PFSK-1 (cell line): ENCODE data around the gene RTCA.

Experiments
- FOXP2 ChIP-seq: optimal IDR thresholded peaks from 2 replicates; pipeline ENCODE3; 2011; ENCODE audit warnings: borderline replicate concordance, control low read depth, inconsistent platforms; ENCODE audit not compliant: insufficient read depth; ENCODE audit errors: extremely low read length, extremely low read depth
- POLR2AphosphoS5 ChIP-seq: IDR thresholded peaks from 2 replicates; pipeline ENCODE4 v1.6.1; 2012; ENCODE audit warnings: low read depth, mild to moderate bottlenecking, control low read depth, low read length, moderate library complexity
- REST ChIP-seq, 2 experiments: IDR thresholded peaks; 2 replicates each; pipeline versions ENCODE4 v1.6.1 to v1.8.0; 2011 to 2012; ENCODE audit warnings: low read depth in 2 of 2, low read length in 2 of 2, control low read depth in 1 of 2, inconsistent platforms in 1 of 2, mild to moderate bottlenecking in 1 of 2, moderate library complexity in 1 of 2; ENCODE audit not compliant: insufficient read depth in 1 of 2
- SIN3A ChIP-seq: IDR thresholded peaks from 2 replicates; pipeline ENCODE4 v1.6.1; 2012; ENCODE audit warnings: mild to moderate bottlenecking, low read length, moderate library complexity, borderline replicate concordance; ENCODE audit not compliant: insufficient read depth
- TAF1 ChIP-seq: IDR thresholded peaks from 2 replicates; pipeline ENCODE4 v1.6.1; 2012; ENCODE audit warnings: low read length, control low read depth, borderline replicate concordance; ENCODE audit not compliant: insufficient read depth

The RTCA gene

GRCh38 chr1:100302739-100303138 lies 36.7 kb downstream of the RTCA start:
- TF ChIP-seq POLR2AphosphoS5 = no peak

- no peak for TF ChIP-seq REST (IDR thresholded peaks at IDR 0.05; ENCODE audit: insufficient read depth in 1 of 2, low read depth in 2 of 2, low read length in 2 of 2)
- TF ChIP-seq TAF1 = no peak
- TF ChIP-seq SIN3A = no peak
- TF ChIP-seq POLR2AphosphoS5 = no peak
- no peak for TF ChIP-seq FOXP2
Observed at GRCh38 chr1:100304227-100304626, 38.2 kb downstream of the RTCA start.

GRCh38 chr1:100304921-100305320 lies 38.9 kb downstream of the RTCA start:
- TF ChIP-seq FOXP2 (no peak), TAF1 (no peak), POLR2AphosphoS5 (no peak), SIN3A (no peak), REST (IDR thresholded peaks at IDR 0.05; ENCODE audit: insufficient read depth in 1 of 2, low read depth in 2 of 2, low read length in 2 of 2) (no peak)

- TF ChIP-seq TAF1 (no peak), SIN3A (no peak), POLR2AphosphoS5 (no peak), FOXP2 (no peak), REST (IDR thresholded peaks at IDR 0.05; ENCODE audit: insufficient read depth in 1 of 2, low read depth in 2 of 2, low read length in 2 of 2) (no peak)
Observed at GRCh38 chr1:100305954-100306353, 39.9 kb downstream of the RTCA start.

- no peak for TF ChIP-seq REST (IDR thresholded peaks at IDR 0.05; ENCODE audit: insufficient read depth in 1 of 2, low read depth in 2 of 2, low read length in 2 of 2)
- TF ChIP-seq SIN3A = no peak
- no peak for TF ChIP-seq TAF1
- no peak for TF ChIP-seq FOXP2
- no peak for TF ChIP-seq POLR2AphosphoS5
Observed at GRCh38 chr1:100306735-100307313, 40.8 kb downstream of the RTCA start.
